KG1 (cell line): ENCODE results near the gene PSD4.
"Not testable (repeated sequence)": the region's sequence is repeated elsewhere in the genome, so short reads cannot be mapped to it uniquely, and the experiment has no call there.

Experiments
- DNase-seq: peaks from one replicate; lab custom pipeline; 2025; lab: John Stamatoyannopoulos, UW

The PSD4 gene

DNA sequence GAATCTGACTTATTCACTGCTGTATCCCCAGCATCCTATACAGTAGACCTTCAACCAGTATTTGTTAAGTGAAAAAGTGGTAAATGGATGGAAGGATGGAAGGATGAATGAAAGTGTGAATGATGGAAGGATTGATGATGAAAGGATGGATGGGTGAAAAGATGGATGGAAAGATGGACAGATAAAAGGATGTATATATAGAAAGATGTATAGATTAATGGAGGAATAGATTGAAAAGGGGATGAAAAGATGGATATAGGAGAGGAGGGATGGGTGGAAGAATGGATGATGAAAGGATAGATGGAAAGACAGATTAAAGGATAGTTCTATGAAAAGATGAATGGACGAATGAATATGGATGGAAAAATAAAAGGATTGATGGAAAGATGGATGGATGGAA, 50.0 kb downstream of the PSD4 start:
- DNase-seq, result no peak

DNA sequence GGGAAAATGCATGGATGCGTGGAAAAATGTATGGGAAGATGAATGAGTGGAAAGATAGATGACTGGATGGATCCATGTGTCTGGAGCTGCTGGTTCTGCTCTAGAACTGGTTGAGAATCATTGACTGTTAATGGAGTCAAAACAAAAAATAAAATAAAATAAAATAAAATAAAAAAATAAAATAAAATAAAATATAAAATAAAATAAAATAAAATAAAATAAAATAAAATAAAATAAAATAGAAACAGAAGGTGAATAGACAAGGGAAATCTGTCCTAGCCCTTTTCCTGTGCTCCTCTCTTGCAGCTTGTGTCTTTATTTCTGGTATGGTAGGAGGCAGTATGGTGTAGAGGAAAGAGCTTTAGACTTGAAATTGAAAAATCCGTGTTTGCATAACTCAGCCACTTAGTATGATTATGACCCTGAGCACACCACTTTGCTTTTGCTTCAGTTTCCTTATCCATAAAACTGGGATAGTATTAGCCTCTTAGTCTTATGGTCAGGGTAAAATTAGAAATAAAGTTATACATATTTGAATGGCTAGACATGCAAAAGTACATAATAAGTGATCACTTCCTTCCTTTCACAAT, 51.0 kb downstream of the PSD4 start:
- DNase-seq, result no peak

DNA sequence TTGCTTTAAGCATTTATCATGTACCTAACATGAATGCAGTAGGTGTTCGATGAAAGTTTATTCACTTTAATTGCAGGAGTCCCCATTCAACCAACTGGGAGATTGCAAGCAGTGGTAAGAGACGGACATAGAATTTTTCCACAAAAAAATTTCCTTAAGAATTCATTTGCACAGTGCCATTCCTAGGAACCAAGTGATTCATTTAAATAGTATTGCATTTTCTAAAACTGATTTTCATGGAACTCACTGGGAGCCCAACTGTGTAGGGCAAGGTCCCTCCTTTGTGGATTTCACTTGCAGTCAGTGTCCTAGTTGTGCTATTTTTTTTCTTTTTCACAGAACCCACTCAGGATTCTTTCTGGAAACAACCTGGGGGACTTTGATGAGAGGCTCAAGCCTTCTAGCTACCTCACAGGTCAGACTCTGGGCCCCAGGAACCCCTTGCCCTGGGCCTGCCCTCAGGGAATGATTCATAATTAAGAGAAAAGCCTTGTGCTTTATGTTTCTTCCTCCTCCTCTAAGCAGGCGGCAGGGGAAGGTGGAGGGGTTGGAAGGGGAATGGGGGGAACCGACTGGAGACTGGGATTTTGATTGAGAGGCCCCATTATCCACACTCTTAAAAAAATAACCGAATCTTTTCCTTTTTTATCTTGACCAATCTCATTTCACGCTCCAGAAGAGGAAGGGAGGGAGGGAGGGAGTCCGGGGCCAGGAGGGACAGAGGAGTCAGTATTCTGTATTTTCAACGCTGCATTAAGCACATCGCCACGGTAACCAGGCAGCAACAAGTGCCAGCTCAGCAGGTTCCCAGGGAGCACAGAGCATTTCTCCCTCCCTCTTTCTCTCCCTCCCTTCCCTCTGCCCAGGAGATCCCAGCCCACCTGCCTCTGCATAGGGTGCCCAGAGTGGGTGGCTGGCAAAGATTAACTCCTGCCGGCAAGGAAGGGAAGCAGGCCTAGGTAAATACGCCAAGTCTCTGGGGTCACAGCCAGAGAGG, 51.8 kb downstream of the PSD4 start:
- no peak for DNase-seq

DNA sequence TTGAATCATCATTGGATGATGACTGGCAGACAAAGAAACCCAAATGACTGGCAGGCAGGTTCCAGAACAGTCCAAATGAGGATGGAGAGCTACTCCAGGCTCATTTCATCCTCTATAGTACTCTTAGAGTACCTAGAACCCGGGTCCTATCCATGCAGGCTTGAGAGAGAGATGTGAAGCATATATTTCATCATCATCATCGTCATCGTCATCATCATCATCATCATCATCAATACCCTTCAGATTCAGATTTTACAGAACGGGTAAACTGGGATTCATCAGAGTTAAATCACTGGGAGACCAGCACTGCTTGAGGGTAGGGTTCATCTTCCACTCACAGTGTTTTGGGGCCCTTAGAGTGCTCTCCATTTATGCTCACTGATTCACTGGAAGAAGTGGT, 52.7 kb downstream of the PSD4 start:
- no peak for DNase-seq

DNA sequence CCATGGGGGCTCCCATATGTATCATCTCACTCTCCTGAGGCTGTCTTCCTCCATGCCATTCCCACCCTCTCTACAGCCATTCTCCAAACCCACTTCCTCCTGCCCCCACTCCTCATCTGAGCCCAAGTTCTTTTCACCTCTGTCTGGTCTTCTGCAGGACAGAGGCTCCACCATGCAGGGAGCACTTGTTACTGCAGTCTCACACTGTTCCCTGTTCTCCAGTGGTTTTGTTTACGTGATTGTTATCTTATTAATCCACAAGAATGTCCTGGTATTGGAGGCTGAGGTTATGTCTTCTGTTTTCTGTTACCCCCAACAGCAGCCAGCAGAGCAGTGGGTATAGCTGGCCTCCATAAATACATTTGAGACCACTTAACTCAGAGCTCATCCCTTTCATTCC, 53.5 kb downstream of the PSD4 start:
- DNase-seq, result no peak

DNA sequence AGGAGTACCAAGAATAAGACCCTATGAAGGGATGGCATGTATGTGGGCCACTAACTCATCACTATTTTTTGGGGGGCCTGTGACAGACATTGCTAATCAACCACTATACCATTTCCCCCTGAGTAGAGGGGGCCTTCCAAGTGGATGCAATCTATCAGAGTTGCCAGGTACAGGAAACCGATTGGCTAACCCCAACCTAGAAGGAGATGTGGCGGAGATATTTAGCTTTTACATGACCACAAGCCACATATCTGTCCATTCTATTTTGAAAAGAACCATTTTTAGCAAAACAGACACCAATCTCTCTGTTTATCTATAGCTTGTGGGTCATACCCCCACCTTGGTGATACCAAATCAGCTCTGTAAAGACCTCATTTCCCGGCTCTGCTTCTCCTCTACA, 53.9 kb downstream of the PSD4 start:
- no peak for DNase-seq

DNA sequence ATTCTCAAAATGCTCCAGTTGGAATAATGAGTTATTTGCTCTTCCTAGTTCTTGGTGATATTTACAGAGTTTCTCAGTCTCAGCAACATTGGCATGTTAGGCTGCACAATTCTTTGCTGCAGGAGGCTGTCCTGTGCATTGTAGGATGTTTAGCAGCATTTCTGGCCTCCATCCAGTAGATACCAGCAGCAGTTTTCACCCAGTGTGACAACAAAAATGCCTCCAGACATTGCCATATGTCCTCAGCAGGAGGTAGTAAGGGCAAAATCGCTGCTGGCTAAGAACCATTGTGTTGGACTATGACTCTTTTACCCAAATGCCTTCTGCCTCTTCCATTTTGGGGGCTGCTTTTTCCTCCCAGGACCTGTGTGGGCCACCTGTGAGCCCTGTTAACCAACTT, 54.6 kb downstream of the PSD4 start:
- DNase-seq, result no peak

DNA sequence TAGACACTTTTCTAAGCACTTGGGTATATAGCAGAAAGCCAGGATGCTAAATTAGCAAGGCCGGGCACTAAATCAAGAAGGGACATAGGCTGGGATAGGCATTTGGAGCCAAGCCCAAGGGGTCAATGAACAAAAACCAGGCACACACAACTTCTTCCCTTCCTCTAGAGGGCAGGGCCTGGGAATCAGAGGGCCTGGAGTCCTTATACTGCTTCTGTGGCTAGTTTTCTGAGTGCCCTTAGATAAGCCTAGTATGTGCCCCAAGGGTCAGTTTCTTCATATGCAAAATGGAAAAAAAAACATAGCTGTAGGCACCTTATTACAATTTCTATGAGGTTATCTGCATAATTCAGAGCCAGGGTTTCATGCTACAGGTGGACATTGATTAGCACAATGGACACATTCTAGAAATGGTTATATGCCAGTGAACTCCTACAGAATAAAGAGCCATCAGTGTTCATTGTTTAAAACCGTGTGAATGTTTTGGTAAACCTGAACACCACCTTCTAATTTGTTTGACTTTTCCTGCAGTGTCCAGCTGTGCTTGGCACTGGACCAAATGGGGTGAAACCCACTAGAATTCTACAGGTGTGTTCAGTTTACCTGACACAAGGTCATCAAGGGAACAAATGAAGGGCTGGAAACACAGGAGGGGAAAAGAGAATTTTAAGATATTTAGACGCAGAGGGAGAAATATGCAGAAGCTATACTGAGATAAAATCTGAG, 55.4 kb downstream of the PSD4 start:
- DNase-seq, result no peak

DNA sequence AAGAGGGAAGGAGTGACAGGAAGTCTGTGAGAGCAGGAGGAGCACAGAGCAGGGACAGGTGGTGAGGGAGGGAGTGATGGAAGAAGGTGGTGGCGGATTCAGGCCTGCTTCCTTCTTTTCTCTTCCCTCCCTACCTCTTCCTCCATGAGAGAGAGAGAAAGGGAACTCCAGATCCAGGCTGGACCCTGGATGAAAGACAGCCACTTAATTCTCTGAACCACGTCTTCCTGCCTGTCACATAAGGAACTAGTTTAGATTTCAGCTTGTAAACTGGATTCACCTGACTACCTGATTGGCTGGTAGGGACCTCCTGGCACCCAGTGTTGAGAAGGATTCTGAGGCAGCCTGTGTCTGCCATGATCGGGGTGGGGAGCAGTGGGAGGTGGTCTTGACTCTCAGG, 56.0 kb downstream of the PSD4 start:
- no peak for DNase-seq

DNA sequence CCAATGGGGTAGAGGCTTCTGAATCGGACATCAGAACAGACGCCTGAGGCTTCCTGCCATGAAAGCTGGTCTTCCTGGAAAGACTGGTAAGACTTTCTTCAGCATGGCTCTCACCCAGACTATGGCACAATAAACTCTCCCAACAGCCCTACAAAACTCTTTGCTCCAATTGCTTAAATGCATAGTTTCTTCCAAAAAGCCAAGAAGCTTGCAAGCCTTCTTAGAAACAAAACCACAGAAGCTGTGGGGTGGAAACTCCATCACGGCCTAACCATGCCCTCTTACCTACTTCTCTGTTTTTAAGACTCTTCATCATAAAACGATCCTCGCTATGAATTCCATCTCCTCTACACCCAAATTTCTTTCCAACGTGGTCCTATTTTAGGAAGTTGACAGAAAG, 56.8 kb downstream of the PSD4 start:
- DNase-seq, result no peak

DNA sequence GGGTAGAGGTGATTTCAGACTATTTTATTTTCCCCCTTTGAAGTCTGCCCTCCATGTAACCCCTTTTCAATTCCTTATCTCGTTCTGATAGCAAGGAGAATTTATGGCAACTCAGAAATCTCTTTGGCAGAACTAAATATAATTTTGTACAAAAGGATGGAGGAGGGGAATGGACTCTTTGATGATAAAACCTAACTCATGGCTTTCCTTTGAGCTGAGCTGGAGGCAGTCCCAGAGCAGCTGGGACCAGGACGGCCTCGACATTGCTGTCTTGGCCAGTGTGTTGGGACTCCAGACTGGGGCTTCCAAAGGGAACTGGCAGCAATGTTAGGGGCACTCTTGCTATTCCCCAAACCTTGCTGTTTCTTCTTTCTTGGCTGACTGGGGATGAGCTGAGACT, 57.3 kb downstream of the PSD4 start:
- DNase-seq, result no peak

DNA sequence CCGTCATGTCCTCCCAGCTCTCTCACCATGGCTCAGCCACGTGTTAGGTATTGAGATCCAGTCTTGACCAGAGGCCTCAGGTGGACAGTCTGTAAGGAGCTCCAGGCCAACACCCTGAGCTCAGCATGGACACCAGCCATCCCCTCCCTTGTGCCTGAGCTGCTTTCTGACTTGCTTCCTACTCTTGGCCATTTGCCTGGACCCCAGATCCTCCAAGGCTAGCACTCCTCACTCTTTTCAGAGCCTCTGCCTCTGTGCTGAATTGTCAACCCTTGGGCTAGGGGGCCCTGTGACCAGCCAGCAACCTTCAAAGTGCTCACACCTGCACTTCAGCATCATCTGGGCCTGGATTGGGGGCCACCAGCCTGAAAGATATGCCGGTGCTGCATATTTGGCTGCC, 58.4 kb downstream of the PSD4 start:
- DNase-seq, result no peak

DNA sequence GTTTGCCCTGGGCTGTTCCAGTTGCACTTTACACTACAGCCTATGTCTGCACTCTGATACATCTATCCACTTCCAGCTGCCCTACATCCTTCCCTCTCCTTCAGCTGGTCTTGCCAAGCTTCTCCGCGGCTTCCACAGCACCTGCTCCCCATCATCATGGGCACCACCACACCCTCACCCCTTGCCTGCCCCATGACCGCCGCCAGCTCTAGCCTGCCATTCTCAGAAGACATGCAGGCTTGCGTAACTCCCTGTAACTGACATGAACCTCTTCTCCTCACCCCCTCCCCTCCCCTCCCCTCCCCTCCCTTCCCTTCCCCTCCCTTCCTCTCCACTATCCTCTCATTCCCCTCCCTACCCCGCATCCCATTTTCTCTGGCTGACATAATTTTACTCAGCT, 59.0 kb downstream of the PSD4 start:
- DNase-seq, result no peak

DNA sequence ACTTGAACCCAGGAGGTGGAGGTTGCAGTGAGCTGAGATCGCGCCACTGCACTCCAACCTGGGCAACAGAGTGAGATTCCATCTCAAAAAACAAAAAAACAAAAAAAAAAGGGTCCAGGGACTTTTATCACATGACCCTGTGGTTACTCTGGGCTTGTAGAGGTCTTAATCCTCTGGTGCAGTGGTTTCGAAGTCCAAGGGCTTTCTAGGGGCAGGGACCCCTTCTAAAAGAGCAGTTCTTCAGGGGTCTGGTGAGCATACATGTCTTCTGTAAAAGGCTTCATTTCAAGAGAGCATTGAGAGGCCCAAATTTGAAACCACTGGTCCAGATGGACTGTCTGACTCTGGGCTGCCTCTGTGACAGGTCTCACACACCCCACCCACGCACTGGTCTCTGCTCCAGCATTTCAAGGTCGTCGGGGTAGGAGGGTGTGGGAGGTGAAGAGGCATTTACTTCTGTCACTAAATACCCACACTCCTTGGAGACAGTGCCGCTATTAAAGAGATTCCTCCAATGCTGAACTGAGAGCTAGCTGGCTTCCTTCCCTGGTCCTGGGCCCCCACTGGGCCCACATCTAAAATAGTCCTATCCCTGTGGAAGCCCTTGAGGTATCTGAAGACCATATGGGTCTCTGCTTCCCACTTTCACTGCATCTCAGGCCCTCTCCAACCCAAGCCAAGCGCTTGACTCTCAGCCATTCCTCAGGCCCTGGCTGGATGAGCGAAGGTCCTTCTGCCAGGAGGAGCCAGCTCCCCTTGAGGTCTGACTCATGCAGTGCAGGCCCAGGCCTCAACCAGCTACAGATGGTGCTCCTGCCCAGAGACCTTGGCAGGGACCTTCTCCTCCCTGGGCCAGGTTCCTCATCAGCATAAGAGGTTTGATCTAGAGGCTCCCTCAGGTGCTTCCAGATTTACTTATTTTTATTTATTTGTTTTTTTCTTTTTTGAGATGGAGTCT, 60.1 kb downstream of the PSD4 start:
- no peak for DNase-seq

DNA sequence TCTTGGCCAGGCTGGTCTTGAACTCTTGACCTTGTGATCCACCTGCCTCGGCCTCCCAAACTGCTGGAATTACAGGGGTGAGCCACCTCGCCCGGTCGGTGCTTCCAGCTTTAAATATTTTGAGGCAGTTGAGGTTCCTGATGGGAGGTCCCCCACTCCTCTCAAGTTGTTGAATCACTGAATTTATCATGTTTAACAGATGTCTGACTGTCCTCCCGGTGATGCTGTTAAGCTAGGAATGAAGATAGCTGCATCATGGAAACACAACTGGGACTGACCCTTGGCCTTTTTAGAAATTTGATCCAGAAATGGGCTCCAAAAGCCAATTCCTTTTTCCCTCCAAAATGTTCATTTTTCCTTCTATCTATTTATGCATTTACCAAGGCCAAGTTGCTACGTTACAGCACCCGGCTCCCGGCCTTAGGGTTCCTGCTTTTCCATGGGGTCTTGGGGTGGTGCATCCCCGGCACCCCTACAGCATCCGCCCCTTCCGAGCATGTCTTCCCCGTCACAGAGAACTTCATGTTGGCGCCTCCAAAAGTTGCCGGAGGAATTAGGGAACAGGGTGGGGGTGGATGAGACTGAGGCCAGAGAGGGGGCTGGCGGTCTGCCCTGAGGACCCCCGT, 61.1 kb downstream of the PSD4 start:
- no peak for DNase-seq

DNA sequence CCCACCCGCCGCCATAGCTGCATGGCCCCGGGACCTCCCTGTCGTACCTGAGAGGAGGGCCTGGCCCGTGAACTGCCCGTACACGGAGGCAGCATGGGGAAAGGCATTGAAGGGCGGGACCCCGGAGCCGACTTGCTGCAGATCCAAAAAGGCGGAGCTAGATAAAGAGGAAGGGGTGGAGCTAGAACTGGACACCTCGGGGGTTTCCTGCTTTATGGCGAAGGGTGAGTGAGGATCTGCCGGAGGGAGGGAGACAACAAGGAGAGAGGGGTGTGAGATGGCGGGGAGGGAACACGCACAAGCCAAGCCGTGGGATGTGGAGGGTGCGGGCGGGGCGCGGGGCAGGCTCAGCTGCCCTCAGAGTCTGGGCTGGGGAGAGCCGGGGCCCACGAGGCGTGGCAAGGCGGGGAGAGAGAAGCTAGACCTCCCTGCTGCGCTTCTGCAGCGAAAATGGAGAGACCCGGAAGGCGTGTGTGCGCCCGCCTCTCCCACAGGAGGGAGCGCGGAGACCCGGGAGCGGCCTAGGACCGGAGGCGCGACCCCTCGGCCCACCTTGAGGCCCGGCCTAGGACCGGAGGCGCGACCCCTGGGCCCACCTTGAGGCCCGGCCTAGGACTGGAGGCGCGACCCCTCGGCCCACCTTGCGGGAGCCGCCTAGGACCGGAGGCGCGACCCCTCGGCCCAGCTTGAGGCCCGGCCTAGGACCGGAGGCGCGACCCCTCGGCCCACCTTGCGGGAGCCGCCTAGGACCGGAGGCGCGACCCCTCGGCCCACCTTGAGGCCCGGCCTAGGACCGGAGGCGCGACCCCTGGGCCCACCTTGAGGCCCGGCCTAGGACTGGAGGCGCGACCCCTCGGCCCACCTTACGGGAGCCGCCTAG, 61.8 kb downstream of the PSD4 start:
- not testable (repeated sequence) for DNase-seq

DNA sequence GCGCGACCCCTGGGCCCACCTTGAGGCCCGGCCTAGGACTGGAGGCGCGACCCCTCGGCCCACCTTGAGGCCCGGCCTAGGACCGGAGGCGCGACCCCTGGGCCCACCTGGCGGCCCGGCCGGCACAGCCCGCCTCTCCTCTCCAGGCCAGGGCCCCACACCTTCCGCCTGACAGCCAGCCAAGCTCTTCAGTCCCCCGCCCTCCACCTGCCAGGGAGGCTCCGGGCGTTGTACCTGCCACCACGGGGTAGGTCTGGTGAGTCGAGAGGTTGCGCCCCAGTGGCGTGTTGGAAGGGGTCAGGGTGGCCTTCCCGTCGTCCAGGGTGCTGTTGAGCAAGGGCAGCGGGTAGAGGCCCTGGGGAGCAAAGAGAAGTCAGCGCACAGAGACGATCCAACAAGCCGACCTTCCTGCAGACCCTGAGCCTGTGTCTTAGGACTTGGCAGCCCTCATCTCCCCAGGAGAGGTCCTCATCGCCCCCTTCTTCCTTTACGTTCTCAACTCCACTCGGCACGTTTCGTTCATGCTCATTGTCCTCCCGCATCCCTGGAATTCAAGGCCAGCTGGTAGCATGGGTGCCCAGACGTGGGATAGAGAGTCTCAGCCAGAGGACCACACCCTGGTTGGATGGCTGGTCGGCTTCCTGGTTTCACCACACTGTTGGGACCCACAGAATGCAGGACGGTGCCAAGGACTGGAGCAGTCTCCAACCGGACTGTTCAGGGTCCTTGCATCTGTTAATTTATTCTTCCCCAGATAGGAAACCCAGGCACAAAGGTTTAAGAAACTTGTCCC, 62.8 kb downstream of the PSD4 start:
- DNase-seq, result no peak

DNA sequence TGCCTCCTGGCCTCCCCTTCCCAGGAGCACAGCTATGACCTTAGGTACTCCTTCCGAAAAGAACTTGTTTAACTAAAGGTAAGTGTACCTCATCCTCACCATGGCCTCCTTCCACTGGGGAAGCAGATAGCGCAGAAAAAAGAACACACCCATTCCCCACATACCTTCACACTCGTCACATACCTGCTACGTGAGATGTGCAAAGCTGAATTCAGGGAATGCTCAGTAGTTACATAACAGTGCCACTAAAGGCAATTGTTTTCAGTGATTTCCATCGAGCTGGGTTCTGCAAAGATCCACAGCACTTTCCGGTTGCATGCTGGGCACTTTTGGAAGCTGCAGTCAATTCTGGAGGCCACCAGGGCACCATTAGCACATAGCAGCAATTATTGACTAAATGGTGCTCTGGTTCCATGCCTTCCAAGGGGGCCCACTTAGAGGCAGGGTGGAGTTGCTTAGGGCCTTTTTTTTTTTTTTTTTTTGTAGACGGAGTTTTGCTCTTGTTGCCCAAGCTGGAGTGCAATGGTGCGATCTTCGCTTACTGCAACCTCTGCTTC, 63.9 kb downstream of the PSD4 start:
- no peak for DNase-seq
